ENCODE results near the gene PIK3R3.

DNA sequence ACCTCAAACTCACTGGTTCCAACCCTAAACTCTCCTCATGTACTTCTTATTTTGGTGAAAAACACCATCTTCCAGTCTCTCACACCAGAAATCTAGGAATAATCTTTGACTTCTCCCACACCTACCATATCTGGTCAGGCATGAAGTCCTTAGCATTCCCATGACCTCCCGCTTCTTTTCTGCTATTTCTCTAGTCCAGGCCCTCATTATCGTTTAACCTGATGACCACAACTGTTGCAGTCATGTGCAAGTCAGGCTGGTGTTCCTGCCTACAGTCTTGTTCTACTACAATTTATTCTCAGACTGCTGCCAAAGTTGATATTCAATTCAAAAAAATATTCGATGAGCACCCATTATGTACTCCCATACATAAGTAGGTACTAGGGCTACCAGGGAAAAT is 71.3 kb downstream of the PIK3R3 start:
- TF ChIP-seq, protein P1, sequence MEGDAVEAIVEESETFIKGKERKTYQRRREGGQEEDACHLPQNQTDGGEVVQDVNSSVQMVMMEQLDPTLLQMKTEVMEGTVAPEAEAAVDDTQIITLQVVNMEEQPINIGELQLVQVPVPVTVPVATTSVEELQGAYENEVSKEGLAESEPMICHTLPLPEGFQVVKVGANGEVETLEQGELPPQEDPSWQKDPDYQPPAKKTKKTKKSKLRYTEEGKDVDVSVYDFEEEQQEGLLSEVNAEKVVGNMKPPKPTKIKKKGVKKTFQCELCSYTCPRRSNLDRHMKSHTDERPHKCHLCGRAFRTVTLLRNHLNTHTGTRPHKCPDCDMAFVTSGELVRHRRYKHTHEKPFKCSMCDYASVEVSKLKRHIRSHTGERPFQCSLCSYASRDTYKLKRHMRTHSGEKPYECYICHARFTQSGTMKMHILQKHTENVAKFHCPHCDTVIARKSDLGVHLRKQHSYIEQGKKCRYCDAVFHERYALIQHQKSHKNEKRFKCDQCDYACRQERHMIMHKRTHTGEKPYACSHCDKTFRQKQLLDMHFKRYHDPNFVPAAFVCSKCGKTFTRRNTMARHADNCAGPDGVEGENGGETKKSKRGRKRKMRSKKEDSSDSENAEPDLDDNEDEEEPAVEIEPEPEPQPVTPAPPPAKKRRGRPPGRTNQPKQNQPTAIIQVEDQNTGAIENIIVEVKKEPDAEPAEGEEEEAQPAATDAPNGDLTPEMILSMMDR (IDR thresholded peaks at IDR 0.05) = no peak
- TF ChIP-seq POLR2AphosphoS5 (IDR thresholded peaks at IDR 0.05) = no peak
- no peak for TF ChIP-seq EP300 (IDR thresholded peaks at IDR 0.05)
